ENCODE data around the gene SPATS2.

The SPATS2 gene

DNA sequence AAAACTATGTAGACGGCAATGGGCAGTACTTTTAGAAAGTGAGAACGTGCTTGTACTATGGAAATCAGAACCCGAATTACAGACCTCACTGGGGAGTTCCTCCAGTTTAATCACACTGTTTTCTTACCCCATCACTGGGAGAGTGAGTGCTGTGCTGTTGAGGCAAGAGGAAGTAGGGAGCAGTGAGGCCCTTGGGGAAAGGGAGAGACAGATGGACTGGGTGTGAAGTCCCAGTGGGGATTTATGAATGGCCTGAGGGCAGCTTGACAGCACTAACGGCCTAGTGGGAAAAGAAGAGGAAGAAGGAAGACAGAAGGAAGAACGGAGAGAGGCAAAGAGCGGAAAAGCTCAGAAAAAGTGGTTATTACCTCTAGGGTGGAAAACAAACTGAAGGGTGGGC, 195.0 kb downstream of the SPATS2 start:
- peaks cover 7% of the 10 kb centered on the region for H3K4me1 ChIP-seq (ENCODE audit: insufficient read depth, low read length)
- peaks cover 74% of the 10 kb centered on the region for H3K36me3 ChIP-seq (ENCODE audit: insufficient read depth, low read length)
- H3K9me3 ChIP-seq (ENCODE audit: low read length), result no peaks in the 10 kb centered on the region

DNA sequence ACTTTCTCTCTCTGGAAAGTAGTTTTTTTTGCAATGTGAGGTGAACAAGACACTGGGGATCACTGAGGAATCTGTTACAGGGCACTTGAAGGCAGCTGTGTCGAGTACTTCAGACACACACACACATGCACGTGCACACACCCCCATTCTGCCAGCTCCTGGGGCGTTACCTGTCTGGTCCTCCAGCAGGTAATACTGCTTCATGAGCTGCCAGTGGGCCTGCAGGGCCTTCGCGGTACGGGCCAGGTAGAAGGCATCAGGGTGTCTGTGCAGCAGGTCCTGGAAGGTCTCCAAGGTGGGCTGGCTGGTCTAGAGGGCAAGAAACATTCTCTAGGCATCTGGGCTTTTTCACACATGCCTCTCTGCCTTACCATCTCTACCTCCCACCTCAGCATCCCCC, 195.6 kb downstream of the SPATS2 start:
- H3K9me3 ChIP-seq (ENCODE audit: low read length), result no peaks in the 10 kb centered on the region
- H3K36me3 ChIP-seq (ENCODE audit: insufficient read depth, low read length), result peaks cover 70% of the 10 kb centered on the region
- H3K4me1 ChIP-seq (ENCODE audit: insufficient read depth, low read length), result peaks cover 11% of the 10 kb centered on the region
- no peak overlapping the region for H3K4me3 ChIP-seq (ENCODE audit: low read length)
- no peaks in the 10 kb centered on the region for H3K27me3 ChIP-seq (ENCODE audit: insufficient read depth, low read length)
- no peak overlapping the region for H2AFZ ChIP-seq (ENCODE audit: low read depth, low read length)

More for the DNA sequence above, 195.0 kb downstream of the SPATS2 start:
- Histone ChIP-seq H2AFZ (ENCODE audit: low read depth, low read length) (no peak overlapping the region), H3K4me3 (ENCODE audit: low read length) (no peak overlapping the region), H3K27me3 (ENCODE audit: insufficient read depth, low read length) (no peaks in the 10 kb centered on the region)

- peaks cover 15% of the 10 kb centered on the region for H3K4me1 ChIP-seq (ENCODE audit: insufficient read depth, low read length)
- no peaks in the 10 kb centered on the region for H3K27me3 ChIP-seq (ENCODE audit: insufficient read depth, low read length)
- no peak overlapping the region for H3K4me3 ChIP-seq (ENCODE audit: low read length)
- no peaks in the 10 kb centered on the region for H3K9me3 ChIP-seq (ENCODE audit: low read length)
- peaks cover 58% of the 10 kb centered on the region for H3K36me3 ChIP-seq (ENCODE audit: insufficient read depth, low read length)
- no peak overlapping the region for H2AFZ ChIP-seq (ENCODE audit: low read depth, low read length)
Measured at GRCh38 chr12:49563951-49564685, 196.9 kb downstream of the SPATS2 start.

- peaks cover 50% of the 10 kb centered on the region for H3K36me3 ChIP-seq (ENCODE audit: insufficient read depth, low read length)
- H3K27me3 ChIP-seq (ENCODE audit: insufficient read depth, low read length), result no peaks in the 10 kb centered on the region
- H3K4me1 ChIP-seq (ENCODE audit: insufficient read depth, low read length), result peaks cover 16% of the 10 kb centered on the region
- no peaks in the 10 kb centered on the region for H3K9me3 ChIP-seq (ENCODE audit: low read length)
- no peak overlapping the region for H2AFZ ChIP-seq (ENCODE audit: low read depth, low read length)
- no peak overlapping the region for H3K4me3 ChIP-seq (ENCODE audit: low read length)
Measured at GRCh38 chr12:49564686-49565405, 197.6 kb downstream of the SPATS2 start.

DNA sequence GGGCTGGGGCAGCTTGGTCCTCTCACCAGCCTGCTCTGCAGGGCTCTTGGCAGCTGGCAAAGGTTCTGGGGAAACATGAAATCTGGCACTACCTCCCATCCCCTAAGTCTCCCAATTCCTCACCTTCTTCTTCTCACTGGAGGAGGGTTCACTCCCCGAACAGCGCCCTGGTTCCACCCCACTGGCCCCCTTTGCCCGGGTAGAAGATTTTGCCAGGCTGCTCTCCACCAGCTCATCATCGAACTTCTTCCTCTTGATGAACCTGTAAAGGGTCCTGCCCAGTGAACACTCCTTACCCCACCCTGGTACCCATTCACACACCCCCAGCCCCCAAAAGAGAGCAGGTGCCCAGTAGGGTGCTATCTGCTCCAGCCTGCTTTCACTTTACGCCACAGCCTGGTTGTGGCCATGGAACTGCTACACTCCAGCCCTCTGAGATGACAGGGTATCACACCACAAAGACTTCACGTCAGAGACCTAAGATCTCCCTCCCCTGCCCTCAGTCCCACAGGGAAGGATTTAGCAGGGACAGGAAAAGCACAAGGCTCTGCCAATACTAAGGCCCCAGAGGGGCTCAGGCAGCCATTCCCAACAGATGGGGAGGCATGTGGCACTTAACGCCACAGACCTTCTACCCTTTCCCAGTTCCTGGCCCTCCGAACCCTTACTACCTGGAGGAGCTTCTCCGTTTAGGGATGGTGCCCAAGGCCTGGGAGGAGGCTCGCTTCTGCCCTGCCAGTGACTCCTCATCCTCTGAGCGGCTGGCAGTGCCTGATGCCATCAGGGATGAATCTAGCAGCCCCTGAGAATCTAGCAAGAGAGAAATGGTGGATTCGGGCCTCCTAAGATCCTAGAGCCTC, 198.4 kb downstream of the SPATS2 start:
- no peak overlapping the region for H2AFZ ChIP-seq (ENCODE audit: low read depth, low read length)
- H3K36me3 ChIP-seq (ENCODE audit: insufficient read depth, low read length), result peaks cover 45% of the 10 kb centered on the region

DNA sequence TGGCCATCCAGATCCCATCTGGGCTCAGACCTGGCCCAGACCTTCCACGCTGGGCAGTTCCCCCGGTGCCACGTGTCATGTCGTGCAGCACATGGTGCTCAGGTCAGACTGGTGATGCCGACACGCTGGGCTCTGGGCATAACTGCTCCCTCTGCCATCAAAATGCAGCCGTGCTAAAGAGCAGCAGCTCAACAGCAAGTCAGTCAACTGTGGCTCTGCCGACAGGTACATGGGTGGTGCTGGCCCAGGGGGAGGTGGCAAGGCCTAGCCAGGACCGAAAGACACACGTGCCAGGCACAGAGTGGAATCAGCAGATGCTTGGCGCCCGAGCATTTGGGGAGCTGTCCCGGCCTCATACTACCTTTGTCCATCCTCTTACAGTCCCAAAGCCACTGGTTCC, 199.1 kb downstream of the SPATS2 start:
- Histone ChIP-seq H2AFZ (ENCODE audit: low read depth, low read length) (no peak overlapping the region), H3K36me3 (ENCODE audit: insufficient read depth, low read length) (peaks cover 40% of the 10 kb centered on the region), H3K27me3 (ENCODE audit: insufficient read depth, low read length) (no peaks in the 10 kb centered on the region), H3K9me3 (ENCODE audit: low read length) (no peaks in the 10 kb centered on the region), H3K4me3 (ENCODE audit: low read length) (peak overlapping the region; percentile 95), H3K4me1 (ENCODE audit: insufficient read depth, low read length) (peaks cover 16% of the 10 kb centered on the region)

More for the DNA sequence above, 198.4 kb downstream of the SPATS2 start:
- no peaks in the 10 kb centered on the region for H3K9me3 ChIP-seq (ENCODE audit: low read length)
- peaks cover 16% of the 10 kb centered on the region for H3K4me1 ChIP-seq (ENCODE audit: insufficient read depth, low read length)
- no peaks in the 10 kb centered on the region for H3K27me3 ChIP-seq (ENCODE audit: insufficient read depth, low read length)
- H3K4me3 ChIP-seq (ENCODE audit: low read length), result no peak overlapping the region

DNA sequence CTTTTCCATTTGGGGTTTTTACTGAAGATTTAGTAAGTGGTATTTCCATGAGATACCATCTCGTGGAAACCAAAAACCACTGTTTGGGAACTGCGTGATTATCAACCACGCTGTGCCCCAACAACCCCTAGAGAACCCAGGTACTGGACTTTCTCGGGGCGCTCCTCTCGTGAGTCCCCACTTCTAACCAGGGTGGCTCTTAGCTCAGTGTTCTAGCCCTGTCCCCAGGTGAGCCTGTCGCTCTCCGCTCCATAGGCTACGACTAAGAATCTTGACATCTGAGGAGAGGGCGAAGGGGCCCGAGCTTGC, 200.0 kb downstream of the SPATS2 start:
- Histone ChIP-seq H3K36me3 (ENCODE audit: insufficient read depth, low read length) (peaks cover 32% of the 10 kb centered on the region), H2AFZ (ENCODE audit: low read depth, low read length) (peak overlapping the region; percentile 90), H3K9me3 (ENCODE audit: low read length) (no peaks in the 10 kb centered on the region), H3K27me3 (ENCODE audit: insufficient read depth, low read length) (no peaks in the 10 kb centered on the region), H3K4me1 (ENCODE audit: insufficient read depth, low read length) (peaks cover 16% of the 10 kb centered on the region), H3K4me3 (ENCODE audit: low read length) (peak overlapping the region; percentile 95)

DNA sequence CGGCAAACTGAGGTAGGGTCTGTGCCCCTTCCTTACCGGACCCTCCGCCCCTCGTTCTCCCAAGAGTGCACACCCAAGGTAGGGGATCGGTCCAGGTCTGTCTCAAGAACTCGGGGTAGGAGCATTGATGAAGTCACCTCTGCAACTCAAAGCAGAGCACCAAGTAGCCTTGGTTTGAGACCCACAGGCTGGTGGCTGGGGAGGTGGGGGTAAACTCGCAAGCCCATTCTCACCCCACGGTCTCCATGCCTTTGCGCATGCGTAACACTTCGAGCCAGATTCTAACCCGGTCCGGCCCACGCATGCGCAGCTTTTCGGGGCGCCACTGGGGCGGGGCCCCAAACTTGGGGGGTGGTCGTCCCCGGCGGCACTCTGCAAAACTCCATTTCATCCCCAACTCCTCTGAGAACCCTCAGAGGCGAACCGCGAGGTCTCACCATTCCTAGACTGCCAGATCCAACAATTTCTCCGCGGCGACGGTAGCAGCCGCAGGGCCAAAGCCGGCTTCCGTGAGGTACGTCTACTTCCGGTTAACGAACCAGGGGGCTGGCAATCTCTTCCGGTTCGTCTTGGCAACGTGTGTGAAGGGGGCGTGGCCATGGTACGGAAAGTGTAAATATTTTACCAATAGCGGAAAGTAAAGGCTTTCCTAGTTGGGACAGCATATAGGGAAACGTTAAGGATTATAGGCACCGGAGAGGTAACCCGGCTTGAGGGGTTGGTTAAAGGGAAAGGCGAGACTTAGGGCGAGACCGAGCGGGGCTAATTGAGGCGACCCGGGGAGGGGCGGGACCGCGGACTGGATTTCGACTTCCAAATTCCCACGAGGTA, 200.6 kb downstream of the SPATS2 start, which contains the start of gene MCRS1:
TSS of gene MCRS1 (minus strand) at position 532 of the 831 bp plus-strand sequence. CDS start 1,411 bp downstream, outside the sequence.
- H3K27me3 ChIP-seq (ENCODE audit: insufficient read depth, low read length), result no peaks in the 10 kb centered on the region
- peak within 1 kb of the TSS; percentile 95 for H3K4me3 ChIP-seq (ENCODE audit: low read length)
- peak within 1 kb of the TSS; percentile 90 for H2AFZ ChIP-seq (ENCODE audit: low read depth, low read length)
- no peaks in the 10 kb centered on the region for H3K9me3 ChIP-seq (ENCODE audit: low read length)
- peaks cover 26% of the 10 kb centered on the region for H3K36me3 ChIP-seq (ENCODE audit: insufficient read depth, low read length)
- H3K4me1 ChIP-seq (ENCODE audit: insufficient read depth, low read length), result peaks cover 16% of the 10 kb centered on the region

GRCh38 chr12:49568442-49569162, 201.3 kb downstream of the SPATS2 start:
- Histone ChIP-seq H3K27me3 (ENCODE audit: insufficient read depth, low read length) (no peaks in the 10 kb centered on the region), H3K4me1 (ENCODE audit: insufficient read depth, low read length) (peaks cover 16% of the 10 kb centered on the region), H3K36me3 (ENCODE audit: insufficient read depth, low read length) (peaks cover 19% of the 10 kb centered on the region)

More at GRCh38 chr12:49568442-49569162, 201.3 kb downstream of the SPATS2 start:
- no peaks in the 10 kb centered on the region for H3K9me3 ChIP-seq (ENCODE audit: low read length)
- peak overlapping the region; percentile 95 for H3K4me3 ChIP-seq (ENCODE audit: low read length)
- peak overlapping the region; percentile 90 for H2AFZ ChIP-seq (ENCODE audit: low read depth, low read length)

All from neuron (in vitro differentiated cells).